Hepatocyte (in vitro differentiated cells): ENCODE measurements around the gene OR2A1. TPM values are rescaled to one million over a fixed set of nuclear protein-coding genes. Genes with fewer than 3 reads are reported as not detected.
"Not testable (repeated sequence)": the region's sequence is repeated elsewhere in the genome, so short reads cannot be mapped to it uniquely, and the experiment has no call there.

ENCODE experiments used
- DNase-seq: peaks from one replicate; pipeline ENCODE4 v3.0.0-alpha.2; 2016; ENCODE audit warnings: low spot score
- H2AFZ ChIP-seq: fragments of 200-600 bp; sonication (generic); 2 replicates; pipeline ENCODE4 v1.6.0; 2016; ENCODE audit warnings: antibody characterized with exemption, mild to moderate bottlenecking
- H3K27ac ChIP-seq: fragments of 200-600 bp; sonication (generic); 2 replicates; pipeline ENCODE4 v1.5.1; 2016; ENCODE audit warnings: mild to moderate bottlenecking
- H3K27me3 ChIP-seq: fragments of 200-600 bp; sonication (generic); 2 replicates; pipeline ENCODE4 v1.6.1; 2016
- H3K36me3 ChIP-seq: fragments of 200-600 bp; sonication (generic); replicated peaks from 2 replicates; pipeline ENCODE4 v1.5.1; 2016; ENCODE audit warnings: low read depth; ENCODE audit not compliant: insufficient read depth
- H3K4me1 ChIP-seq: fragments of 200-600 bp; sonication (generic); 2 replicates; pipeline ENCODE4 v1.5.1; 2016; ENCODE audit warnings: mild to moderate bottlenecking, moderate library complexity; ENCODE audit not compliant: insufficient read depth
- H3K4me2 ChIP-seq: fragments of 200-600 bp; sonication (generic); 2 replicates; pipeline ENCODE4 v1.6.0; 2016
- H3K4me3 ChIP-seq: fragments of 200-600 bp; sonication (generic); 2 replicates; pipeline ENCODE4 v1.5.1; 2016; ENCODE audit warnings: mild to moderate bottlenecking
- H3K79me2 ChIP-seq: fragments of 200-600 bp; sonication (generic); 2 replicates; pipeline ENCODE4 v1.6.0; 2017; ENCODE audit warnings: mild to moderate bottlenecking
- H3K9me2 ChIP-seq: fragments of 200-600 bp; sonication (generic); replicated peaks from 2 replicates; pipeline ENCODE4 v1.6.0; 2017; ENCODE audit warnings: mild to moderate bottlenecking; ENCODE audit not compliant: insufficient read depth
- H3K9me3 ChIP-seq: fragments of 200-600 bp; sonication (generic); 2 replicates; pipeline ENCODE4 v1.5.1; 2016; ENCODE audit warnings: low read depth, mild to moderate bottlenecking
- H4K20me1 ChIP-seq: fragments of 200-600 bp; sonication (generic); 2 replicates; pipeline ENCODE4 v1.6.0; 2016; ENCODE audit warnings: mild to moderate bottlenecking; ENCODE audit not compliant: insufficient read depth, poor library complexity, severe bottlenecking
- WGBS: methylation state at CpG from one replicate; pipeline ENCODE4 v1.1.6; 2016; ENCODE audit warnings: low lambda C conversion rate; ENCODE audit errors: missing lambda C conversion rate; 5-methylcytosine and 5-hydroxymethylcytosine counted together
- polyA plus RNA-seq: library from polyadenylated mRNA; unstranded; fragments of >200 nt; fragmentation: Nextera tagmentation; extraction: Ambion mirVana; gene quantifications from 2 replicates; pipeline ENCODE4 v1.2.1, GENCODE V29; 2016
- total RNA-seq: library from RNA; depleted of rRNA; stranded (reverse); fragments of >200 nt; gene quantifications from 2 replicates; pipeline ENCODE4 v1.2.3, GENCODE V29; 2014

OR2A1 gene
- total and polyA plus RNA-seq, 2 experiments from 2014 or later = 0.06 TPM; not detected in 1

DNA sequence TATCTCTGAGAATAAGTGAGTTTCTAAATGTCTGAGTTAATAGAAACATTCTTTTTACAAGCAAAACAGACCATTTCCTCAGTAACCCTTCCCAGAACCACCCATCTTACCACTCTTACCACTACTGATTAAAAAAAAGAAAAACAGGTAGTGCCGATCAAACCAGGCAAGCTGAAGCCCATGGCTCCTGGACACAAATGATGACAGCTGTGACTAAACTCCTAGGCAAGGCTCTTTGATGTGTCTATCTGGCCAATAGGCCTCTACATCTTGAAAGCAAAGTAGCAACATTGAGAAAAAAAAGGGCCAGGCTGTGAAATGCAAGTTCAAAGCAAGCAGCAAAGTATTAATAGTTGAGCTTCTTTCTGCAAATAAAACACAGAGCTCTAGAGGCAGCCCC is 36.4 kb downstream of the OR2A1 start:
- not testable (repeated sequence) for H2AFZ ChIP-seq, H3K4me1 ChIP-seq, H3K4me3 ChIP-seq, H3K27ac ChIP-seq, H3K79me2 ChIP-seq, H3K4me2 ChIP-seq, H3K36me3 ChIP-seq, H3K9me3 ChIP-seq, H3K27me3 ChIP-seq, DNase-seq, H4K20me1 ChIP-seq, H3K9me2 ChIP-seq
- WGBS = no CpG with 5 or more reads among the region's 1 CpG

DNA sequence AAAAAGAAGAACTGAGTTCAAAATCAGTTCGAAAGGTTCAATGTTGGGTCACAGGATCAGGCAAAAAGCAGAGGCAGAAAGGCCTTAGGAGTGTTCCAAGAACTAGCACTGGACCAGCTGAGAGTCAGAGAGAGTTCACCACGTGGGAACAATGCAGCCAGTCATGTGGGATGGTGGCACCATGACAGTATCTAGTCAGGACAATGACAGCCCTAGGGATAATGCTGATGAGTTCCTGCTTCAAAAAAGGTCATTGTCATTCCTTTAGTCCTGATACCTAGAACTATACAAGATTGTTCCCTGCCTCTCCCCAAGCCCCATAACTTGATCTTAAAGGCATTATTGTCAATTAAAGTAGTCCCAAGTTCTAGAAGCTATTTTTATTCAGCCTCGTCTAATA is 39.4 kb downstream of the OR2A1 start:
- H4K20me1 ChIP-seq, H3K9me3 ChIP-seq, H3K4me1 ChIP-seq, H2AFZ ChIP-seq, H3K27ac ChIP-seq, H3K27me3 ChIP-seq, H3K4me2 ChIP-seq, H3K4me3 ChIP-seq, H3K9me2 ChIP-seq, H3K36me3 ChIP-seq, H3K79me2 ChIP-seq: not testable (repeated sequence)
- 75% methylated on average over 2 of the region's 3 CpGs for WGBS
- peak; percentile 2 for DNase-seq

DNA sequence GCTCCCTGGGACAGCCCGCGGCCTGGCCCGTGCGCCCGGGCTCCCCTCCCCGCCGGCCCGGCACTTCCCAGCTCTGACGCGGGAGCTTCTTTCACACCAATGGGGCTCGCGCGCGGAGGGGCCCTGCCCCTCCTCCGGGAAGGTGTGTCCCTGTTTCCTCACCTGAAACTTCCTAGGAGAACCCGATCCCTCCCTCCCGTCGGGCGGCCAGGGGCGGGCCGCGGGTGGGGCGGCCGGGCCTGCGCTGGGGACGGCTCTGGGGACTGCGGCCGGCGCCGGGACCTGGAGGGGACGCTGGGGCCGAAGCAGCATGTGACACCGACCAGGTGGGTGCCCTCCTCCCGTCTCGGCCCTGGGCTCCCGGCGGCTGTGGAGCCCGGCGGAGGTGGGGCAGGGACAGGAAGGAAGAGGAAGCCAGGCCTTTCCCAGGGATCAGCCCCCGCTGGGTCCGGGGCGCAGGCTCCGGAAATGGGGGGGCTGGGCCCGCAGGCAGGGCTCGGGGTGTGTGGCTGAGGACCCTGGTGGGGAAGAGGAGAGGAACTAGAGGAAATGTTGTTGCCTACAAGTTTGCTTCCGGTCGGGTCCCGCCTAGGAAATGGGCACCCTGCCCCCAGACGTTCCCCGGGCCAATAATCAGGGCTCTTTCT is 43.1 kb downstream of the OR2A1 start, which contains the start of gene ARHGEF5:
TSS of gene ARHGEF5 (plus strand) at position 227 of the 647 bp plus-strand sequence. CDS start 7,268 bp downstream, outside the sequence.
- H2AFZ ChIP-seq, H4K20me1 ChIP-seq, H3K27me3 ChIP-seq, H3K27ac ChIP-seq, DNase-seq, H3K9me3 ChIP-seq, H3K4me2 ChIP-seq, H3K4me1 ChIP-seq, H3K36me3 ChIP-seq, H3K9me2 ChIP-seq, H3K79me2 ChIP-seq, H3K4me3 ChIP-seq: not testable (repeated sequence)
- no CpG with 5 or more reads among the region's 50 CpGs for WGBS

DNA sequence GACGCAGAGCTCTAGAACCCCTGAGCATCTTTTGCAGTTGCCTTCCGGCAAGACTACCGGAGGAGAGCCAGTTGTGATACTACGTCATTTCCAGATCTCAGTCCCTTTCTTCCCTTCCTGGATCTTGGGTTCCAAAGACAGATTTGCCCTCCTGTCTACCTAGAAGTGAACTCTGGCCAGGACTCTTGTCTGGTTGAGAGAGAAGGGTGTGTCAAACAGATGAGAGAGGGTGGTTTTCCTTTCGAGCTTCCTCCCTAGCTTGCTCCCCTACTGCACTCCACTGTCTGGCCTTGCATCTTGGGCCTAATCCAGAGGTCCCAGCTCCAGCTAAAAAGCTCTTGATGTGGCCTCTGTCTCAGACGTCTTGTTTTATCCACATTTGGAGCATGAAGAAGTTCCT is 44.0 kb downstream of the OR2A1 start:
- not testable (repeated sequence) for H4K20me1 ChIP-seq, H3K4me3 ChIP-seq, H2AFZ ChIP-seq, H3K27me3 ChIP-seq, H3K4me2 ChIP-seq, H3K4me1 ChIP-seq, H3K27ac ChIP-seq, H3K36me3 ChIP-seq, H3K79me2 ChIP-seq, H3K9me3 ChIP-seq, H3K9me2 ChIP-seq, DNase-seq
- no CpG with 5 or more reads among the region's 6 CpGs for WGBS

DNA sequence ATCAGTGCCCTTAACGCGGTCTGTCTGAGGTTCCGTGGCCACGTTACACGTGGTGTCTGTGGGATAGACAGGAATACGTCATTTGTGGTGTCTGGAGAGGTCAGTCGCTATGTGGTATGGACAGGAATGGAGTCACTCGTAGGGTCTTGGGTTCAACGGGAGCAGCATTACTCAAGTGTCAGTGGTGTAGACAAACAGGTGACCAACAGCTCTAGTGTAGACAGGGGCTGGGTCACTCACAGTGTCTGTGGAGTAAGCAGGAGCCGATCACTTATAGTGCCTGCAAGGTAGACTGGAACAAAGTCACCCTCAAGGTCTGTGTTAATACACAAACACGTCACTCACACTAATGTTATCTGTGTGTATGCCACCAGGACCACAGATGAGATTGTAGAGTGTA is 44.6 kb downstream of the OR2A1 start:
- H3K79me2 ChIP-seq, H3K4me2 ChIP-seq, H3K9me3 ChIP-seq, H3K36me3 ChIP-seq, H4K20me1 ChIP-seq, H3K4me1 ChIP-seq, H3K27me3 ChIP-seq, DNase-seq, H3K4me3 ChIP-seq, H3K9me2 ChIP-seq, H2AFZ ChIP-seq, H3K27ac ChIP-seq: not testable (repeated sequence)
- 100% methylated on average over 1 of the region's 11 CpGs for WGBS

DNA sequence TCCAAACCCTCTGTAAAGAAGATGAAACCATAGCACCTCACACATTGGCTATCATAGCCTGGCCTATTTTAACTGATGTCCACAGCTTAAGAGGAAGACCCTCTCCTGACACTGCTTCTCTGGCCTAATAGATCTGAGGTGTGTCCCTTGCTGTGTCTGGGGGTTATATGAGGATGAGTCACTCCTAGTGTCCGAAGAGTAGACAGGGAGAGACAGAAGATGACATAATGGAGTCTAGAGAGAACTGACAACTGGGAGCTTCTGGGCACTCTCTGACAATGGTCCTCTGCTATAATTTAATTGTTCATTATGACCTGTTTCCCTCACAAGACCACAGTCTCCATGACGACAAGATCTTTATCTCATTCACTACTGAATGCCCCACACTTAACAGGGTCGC is 49.8 kb downstream of the OR2A1 start:
- not testable (repeated sequence) for H4K20me1 ChIP-seq, H3K79me2 ChIP-seq, H3K36me3 ChIP-seq, H3K4me2 ChIP-seq, H2AFZ ChIP-seq, DNase-seq, H3K9me2 ChIP-seq, H3K4me1 ChIP-seq, H3K4me3 ChIP-seq, H3K9me3 ChIP-seq, H3K27ac ChIP-seq, H3K27me3 ChIP-seq
- WGBS = no CpG with 5 or more reads among the region's 3 CpGs

DNA sequence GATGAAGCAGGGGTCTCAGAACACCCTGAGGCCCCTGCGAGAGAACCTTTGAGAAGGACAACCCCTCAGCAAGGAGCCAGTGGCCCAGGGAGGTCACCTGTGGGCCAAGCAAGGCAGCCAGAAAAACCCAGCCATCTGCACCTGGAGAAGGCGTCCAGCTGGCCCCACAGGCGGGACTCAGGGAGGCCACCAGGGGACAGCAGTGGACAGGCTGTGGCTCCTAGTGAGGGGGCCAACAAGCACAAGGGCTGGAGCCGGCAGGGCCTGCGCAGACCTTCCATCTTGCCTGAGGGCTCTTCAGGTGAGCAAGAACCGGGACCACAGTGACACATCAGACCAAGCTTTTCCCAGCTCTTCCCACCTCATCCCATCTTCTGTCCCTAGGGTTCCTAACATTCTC is 53.3 kb downstream of the OR2A1 start:
- not testable (repeated sequence) for DNase-seq, H3K4me1 ChIP-seq, H3K36me3 ChIP-seq, H3K4me2 ChIP-seq, H3K9me2 ChIP-seq, H3K79me2 ChIP-seq, H3K27me3 ChIP-seq, H2AFZ ChIP-seq, H3K4me3 ChIP-seq, H3K9me3 ChIP-seq, H4K20me1 ChIP-seq, H3K27ac ChIP-seq
- no CpG with 5 or more reads among the region's 6 CpGs for WGBS

DNA sequence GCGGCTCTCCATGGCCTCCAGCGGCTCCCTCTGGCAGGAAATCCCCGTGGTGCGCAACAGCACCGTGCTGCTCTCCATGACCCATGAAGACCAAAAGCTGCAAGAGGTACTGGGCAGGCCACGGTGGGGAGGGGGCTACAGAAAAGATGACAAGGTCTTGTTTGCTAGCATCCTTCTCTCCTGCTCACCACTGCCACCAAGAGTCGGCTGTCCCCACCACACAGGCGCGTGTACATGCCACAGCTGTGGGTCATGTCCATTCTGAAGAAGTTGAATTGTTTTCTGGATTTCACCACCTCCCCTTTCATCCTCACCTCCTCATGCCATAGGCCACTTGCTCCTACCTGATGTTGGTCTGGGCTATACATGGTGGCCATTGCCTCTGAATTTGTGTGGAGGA is 55.0 kb downstream of the OR2A1 start:
- no CpG with 5 or more reads among the region's 9 CpGs for WGBS
- not testable (repeated sequence) for H4K20me1 ChIP-seq, H3K79me2 ChIP-seq, H3K4me2 ChIP-seq, H3K4me1 ChIP-seq, DNase-seq, H3K9me2 ChIP-seq, H3K4me3 ChIP-seq, H3K9me3 ChIP-seq, H3K36me3 ChIP-seq, H3K27me3 ChIP-seq, H3K27ac ChIP-seq, H2AFZ ChIP-seq

DNA sequence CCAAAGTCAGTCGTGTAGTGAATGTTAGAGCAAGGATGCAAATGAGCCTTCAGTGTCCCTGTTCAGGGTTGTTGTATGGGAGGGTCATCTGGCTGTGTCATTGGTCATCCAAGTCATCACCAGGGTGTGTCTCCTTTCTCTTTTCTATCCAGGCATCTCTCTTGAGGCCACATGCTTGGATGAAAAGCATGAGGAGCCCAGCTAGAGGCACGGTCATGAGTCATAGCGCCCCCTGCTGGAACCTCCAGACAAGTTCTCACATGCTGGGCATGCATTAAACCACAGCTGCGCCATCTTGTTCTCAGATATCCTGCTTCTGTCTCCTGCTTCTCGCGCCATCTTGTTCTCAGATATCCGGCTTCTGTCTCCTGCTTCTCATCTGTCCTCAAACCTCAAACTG is 57.0 kb downstream of the OR2A1 start:
- H3K9me2 ChIP-seq, H3K36me3 ChIP-seq, H3K4me1 ChIP-seq, H3K27ac ChIP-seq, DNase-seq, H3K4me2 ChIP-seq, H3K79me2 ChIP-seq, H3K4me3 ChIP-seq, H3K9me3 ChIP-seq, H2AFZ ChIP-seq, H3K27me3 ChIP-seq, H4K20me1 ChIP-seq: not testable (repeated sequence)
- WGBS = no CpG with 5 or more reads among the region's 7 CpGs
